Activated CD8-positive, alpha-beta memory T cell treated with anti-CD3 and anti-CD28 coated beads for 36 hours (primary cell): ENCODE results near the gene MAN1C1. TPM values are rescaled to one million over a fixed set of nuclear protein-coding genes. Genes with fewer than 3 reads are reported as not detected.

ENCODE experiments used
- CTCF ChIA-PET: fragments of 350-600 bp; sonication (Branson Sonifier 250); formaldehyde crosslinking; loops from one replicate; lab custom pipeline; 2021; ENCODE audit warnings: antibody characterized with exemption; lab: Charles Lee
- POLR2A ChIA-PET: fragments of 350-600 bp; sonication (Branson Sonifier 250); formaldehyde crosslinking; loops from one replicate; lab custom pipeline; 2021; ENCODE audit warnings: antibody characterized with exemption; lab: Charles Lee
- total RNA-seq, 2 experiments: library from RNA; stranded (reverse); gene quantifications; one replicate each; pipeline ENCODE4 v1.2.3, GENCODE V29; 2021

Gene MAN1C1
- total RNA-seq, 2 experiments from 2014 or later, result 2.1 TPM

DNA sequence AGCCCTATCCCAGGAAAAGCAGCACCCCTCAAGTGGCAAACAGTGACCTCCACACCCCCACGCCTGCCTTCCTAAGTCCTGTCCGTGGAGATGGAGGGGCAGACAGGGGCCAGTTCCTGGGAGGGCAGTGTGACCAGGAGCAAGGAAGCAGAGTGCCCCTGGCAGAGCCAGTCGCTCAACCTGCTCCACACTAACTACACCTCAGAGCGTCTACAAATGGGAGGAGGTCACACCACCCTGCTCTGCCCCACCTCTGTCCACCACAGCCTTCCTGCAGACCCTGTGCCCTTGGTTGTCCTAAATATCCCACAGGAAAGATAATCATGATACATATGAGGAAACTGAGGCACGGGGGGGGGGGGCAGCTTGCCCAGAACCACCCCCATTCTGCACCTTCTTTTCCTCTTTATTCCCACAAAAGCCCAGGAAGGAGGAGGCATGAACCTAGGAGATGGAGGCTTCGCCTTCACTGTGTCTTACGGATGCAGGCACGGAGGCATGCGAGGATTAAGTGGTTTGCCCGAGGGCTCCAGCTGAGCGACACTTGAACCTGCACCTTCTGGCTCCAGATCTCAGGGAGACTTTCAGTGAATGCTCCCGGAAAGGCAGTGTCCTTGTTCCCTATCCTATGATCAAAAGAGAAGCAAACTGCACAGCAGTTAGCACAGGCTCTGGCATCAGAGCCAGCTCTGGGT, 140.7 kb downstream of the MAN1C1 start:
- CTCF ChIA-PET, result no interaction called here
- POLR2A ChIA-PET, result no interaction called here

DNA sequence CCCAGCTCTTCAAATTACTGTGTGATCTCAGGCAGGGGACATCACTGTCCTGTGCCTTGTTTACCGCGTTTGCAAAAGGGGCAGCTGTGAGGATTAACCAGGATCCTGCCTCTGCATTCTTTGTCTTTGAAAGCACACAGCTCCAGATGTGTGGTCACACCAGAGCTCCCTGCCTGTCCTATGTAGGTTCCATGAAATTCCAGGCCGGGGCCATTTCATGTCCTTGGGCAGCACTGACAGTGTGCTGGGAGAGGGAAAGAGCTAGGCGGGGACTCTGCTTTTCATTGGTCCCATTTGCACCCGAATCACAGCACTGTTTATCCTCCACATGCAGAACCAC, 141.2 kb downstream of the MAN1C1 start:
- POLR2A ChIA-PET, result no interaction called here
- CTCF ChIA-PET, result no interaction called here

DNA sequence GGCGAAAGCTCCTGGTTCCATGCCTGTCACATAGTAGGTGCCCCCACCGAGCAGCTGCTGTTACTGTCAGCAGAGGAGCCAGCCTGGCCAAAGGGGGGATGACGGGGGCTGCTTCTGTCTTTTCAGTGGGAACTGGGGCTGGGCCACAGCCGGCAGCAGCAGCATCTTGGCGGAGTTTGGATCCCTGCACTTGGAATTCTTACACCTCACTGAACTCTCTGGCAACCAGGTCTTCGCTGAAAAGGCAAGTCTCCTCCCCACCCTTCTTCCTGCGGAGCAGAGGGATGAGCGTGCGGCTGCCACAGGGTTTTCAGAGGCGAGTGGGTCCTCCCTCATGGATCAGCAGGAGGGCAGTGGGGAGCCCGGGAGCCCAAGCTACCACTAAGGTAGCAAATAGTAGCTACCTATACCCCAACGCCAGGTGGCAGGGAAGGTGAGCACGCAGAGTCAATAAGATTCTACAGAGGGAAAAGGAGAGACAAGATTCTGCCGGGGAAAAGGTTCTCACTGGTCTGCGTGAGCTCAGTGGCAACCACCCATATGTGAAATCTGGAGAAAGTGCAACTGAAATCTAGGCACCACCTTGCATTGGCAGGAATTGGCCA, 142.0 kb downstream of the MAN1C1 start:
- CTCF ChIA-PET, result no interaction called here
- POLR2A ChIA-PET, result interaction anchor here (0.5 kb wide), 1 partner anchor 315 kb away, joined by 6 read pairs; no protein-coding TSS in a partner anchor

DNA sequence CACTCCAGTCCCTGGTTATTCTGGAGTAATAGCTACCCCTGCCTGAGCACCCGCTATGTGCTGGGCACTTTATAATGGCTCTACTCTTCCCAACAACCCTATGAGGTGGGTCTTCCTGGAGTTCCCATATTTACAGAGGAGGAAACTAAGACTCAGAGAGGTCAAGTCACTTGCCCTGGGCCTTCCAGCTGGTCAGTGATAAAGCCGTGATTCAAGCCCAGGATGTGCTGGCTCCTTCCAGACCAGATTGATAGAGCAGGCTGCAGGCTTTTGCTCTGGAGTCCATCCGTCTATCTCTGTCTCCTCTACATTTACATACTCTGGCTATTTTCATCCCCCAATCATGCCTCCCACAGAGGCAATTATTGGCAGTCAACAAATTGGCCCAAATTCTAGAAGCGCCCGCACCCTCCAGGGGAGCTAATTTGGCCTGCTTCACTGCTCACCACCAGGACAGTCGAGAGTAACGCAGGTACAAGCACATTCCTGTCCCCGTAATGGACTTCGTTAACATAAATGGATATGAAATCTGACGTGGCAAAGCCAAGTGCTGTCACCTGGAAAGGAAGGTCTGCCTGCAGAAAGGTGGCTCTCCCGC, 143.6 kb downstream of the MAN1C1 start:
- POLR2A ChIA-PET, result no interaction called here
- CTCF ChIA-PET, result no interaction called here

DNA sequence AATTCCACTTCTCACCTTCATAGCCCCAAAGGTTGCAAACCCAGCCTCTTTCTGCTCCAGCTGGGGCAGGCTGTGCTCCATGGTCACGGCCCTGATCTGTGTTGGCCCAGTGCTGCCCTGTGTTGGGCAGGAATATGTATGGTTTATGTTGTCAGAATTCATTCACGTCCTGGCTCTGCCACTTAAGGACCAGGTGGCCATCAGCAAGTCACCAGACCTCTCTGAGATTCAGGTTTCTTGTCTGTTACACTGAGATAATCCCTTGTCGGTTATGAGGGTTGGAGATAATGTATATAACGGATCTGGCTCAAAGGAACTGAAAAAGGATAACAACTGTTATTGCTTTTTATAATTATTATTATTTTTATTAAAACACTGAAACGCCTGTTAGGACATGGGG, 144.3 kb downstream of the MAN1C1 start:
- CTCF ChIA-PET, result no interaction called here

DNA sequence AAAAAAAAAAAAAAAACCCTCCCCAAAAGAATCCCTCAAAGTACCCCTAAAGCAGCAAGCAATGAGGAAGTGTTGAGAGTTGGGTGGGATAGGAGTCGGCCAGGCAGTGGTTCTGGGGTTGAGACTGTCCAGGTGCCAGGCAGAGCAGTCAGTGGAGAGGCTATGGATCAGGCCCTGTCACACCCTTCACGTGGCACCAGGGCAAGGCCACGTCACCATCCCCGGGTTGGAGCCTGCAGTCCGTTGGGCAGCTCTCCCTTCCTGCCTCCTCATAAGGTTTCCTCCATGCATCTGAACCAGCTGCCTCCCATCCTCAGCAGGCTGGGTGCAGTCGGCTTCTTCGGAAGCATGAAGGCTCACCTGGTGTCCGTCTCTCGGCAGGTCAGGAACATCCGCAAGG, 146.9 kb downstream of the MAN1C1 start:
- ChIA-PET POLR2A (no interaction called here), CTCF (no interaction called here)

More for the DNA sequence above, 144.3 kb downstream of the MAN1C1 start:
- POLR2A ChIA-PET, result no interaction called here

DNA sequence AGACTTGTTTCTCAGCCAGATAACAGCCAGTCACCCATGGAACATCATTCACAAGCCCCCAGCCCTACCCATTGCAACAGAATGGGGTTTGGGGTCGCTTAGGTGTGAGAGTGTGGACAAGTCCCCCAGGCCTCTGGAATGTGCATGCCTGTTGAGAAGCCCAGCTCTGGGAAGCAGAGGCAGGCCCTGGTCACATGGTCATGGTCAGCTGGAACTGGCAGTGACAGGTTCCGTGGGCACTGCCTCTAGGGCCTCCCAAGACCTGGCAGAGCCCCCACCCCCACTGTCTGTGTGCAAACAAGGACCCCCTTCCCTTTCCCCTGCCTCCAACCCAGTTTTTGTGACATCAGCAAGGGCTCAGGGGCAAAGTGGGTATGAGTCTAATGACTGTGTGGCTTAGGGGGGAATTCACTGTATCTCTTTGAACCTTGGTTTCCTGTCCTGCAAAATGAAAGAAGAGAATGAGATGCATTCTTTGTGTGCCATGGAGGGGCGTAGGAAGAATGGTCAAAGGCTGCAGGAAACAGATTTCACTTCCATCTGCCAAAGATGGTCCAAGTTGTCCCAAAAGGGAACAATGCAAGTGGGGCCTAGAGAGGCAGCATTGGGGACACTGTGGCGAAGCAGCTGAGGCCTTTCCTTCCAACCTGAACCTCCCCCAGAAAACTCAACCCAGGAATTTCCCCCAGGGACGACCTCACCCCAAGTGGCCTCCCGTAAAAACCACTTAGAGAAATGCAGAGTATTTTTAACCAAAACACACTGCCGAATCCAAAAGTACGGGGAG, 148.7 kb downstream of the MAN1C1 start:
- ChIA-PET POLR2A (no interaction called here), CTCF (no interaction called here)

DNA sequence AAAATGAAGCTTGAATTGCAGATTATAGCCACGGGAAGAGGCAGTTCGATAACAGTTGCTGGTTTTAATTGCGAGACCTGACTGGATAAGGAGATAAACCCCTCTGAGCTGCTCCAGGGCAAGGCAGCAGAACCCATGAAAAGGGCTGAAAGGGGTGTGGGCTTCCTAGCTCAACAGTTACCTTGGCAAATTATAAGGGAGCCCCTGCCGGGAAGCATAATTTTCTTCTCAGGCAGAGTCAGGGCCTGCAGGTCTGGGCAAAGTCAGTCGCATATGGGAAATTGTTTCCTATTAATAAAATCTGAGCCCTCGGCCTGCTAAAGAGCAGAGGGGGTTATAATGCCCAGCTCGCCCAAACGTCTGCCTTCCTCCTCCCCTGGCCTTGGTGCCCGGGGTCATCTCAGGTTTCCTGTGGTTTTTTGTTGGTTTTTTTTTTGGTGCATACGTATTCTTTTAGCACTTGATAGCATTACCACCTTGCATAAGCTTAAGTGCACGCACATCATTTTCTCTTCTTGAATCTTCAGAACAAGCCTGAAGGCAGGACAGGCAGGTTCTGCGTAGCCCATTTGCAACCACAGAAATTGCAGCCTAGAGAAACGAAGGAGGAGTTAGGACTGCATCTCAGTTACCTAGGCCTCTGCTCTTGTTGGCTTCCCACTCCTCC, 149.5 kb downstream of the MAN1C1 start:
- ChIA-PET POLR2A (no interaction called here), CTCF (no interaction called here)

DNA sequence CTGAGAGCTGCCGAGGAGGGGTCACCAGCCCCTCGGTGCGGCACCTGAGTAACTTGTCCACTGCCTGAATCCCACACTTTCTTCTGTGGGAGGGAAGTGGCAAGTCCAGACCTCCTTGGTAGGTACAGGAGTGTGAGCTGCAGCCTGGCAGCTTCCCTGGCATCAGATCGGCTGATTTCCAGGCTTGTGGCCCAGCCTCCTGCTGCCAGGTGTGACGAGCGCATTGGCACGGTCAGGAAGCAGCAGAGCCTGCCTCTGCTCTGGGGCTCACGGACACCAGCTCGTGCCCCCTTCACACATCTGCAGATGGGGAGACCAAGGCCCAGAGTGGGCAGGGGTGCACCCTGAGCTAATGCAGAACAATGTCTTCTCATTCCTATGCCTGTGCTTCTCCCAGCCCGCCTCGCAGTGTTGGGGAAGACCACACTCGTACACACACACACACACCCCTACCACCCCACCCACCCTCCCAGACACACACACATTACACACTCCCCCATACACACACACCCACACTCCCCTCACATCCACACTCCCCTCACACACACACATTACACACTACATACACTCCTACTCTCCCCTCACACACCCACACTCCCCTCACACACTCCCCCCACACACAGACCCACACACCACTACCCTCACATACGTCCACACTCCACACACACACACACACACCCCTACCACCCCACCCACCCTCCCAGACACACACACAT, 150.3 kb downstream of the MAN1C1 start:
- ChIA-PET POLR2A (no interaction called here), CTCF (no interaction called here)

DNA sequence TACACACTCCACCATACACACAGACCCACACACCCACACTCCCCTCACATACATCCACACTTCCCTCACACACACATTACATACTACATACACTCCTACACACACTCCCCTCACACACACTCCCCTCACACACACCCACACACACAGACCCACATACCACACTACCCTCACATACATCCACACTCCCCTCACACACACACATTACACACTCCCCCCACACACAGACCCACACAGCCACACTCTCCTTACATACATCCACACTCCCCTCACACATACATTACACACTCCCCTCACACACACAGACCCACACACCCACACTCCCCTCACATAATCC, 150.8 kb downstream of the MAN1C1 start:
- ChIA-PET POLR2A (no interaction called here), CTCF (no interaction called here)

DNA sequence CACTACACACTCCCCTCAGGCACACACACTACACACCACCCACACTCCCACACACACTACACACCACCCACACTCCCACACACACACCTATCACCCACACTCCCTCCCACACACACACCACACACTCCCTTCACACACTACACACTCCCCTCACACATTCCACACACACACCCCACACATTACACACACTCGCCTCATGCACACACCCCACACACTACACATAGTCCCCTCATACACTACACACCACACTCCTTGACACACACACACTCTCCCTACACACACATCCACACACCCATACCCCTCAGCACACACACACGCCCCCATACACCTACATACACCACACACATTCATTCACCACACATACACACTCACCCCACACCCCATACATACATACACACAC, 152.4 kb downstream of the MAN1C1 start:
- POLR2A ChIA-PET, result no interaction called here
- CTCF ChIA-PET, result no interaction called here

DNA sequence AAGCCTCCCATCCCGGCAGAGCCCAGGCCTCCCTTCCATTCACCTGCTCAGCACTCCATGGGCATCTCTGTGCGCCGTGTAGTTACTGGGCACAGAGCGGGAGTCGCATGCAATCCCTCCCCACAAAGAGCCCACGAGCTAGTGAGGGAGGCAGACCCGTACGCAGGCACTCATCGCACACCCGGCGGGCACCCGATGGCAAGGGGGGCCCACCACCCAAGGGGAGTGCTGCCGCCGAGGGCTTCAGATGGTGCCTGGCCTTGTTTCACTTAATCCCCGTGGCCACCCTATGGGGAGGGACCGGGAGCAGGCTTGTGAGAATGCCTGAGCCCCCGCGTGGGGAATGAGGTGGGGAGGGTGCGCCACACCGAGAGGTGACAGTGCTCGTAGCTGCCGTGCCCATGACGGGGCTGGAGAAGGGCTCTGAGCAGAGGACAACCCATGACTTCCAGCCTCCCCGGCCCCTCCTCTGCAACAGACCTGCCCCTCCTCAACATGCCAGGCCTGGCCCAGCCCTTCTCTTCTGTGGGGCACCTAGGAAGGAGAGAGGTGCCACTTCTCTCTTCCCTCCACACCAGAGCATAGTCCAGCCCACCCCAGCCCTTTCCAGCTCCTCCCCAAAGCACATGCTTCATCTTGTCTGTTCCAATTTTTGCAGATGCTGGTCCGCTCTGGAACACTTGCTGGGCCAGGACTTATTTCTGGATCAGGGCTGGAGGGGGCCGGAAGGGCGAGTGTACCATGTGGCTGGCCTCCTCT, 153.2 kb downstream of the MAN1C1 start:
- ChIA-PET CTCF (no interaction called here), POLR2A (no interaction called here)

DNA sequence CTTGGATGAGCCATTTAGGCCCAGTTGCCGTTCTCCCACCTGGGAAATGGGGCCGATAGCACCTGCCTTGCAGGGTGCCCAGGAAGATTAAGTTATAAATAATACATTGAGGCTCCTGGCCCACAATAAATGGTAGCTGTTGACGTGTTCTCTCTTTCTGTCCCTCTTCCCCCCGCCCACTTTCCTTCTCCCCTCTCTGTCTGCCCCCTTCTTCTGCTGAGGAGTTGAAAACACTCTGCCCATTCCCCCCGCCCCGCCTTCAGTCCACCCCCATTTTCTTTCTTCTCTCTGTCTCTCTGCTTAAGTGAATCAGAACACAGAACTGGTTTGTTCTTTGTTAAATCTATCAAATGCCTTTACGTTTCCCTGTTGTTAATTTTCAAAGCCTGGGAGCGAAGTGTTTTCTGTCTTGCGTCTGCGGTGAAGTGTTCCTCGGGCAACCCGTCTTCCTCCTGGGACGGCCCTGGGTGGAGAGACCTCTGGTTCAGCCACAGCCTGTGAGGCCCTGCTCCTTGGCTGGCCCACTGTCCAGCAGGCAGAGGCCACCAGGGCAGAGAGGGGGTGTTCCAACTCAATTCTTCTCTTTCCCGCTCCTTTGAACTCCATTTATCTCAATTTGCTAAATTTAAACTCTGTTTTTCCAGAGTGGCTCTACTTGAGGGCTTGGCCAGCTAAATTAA, 154.1 kb downstream of the MAN1C1 start:
- POLR2A ChIA-PET, result no interaction called here
- CTCF ChIA-PET, result no interaction called here

DNA sequence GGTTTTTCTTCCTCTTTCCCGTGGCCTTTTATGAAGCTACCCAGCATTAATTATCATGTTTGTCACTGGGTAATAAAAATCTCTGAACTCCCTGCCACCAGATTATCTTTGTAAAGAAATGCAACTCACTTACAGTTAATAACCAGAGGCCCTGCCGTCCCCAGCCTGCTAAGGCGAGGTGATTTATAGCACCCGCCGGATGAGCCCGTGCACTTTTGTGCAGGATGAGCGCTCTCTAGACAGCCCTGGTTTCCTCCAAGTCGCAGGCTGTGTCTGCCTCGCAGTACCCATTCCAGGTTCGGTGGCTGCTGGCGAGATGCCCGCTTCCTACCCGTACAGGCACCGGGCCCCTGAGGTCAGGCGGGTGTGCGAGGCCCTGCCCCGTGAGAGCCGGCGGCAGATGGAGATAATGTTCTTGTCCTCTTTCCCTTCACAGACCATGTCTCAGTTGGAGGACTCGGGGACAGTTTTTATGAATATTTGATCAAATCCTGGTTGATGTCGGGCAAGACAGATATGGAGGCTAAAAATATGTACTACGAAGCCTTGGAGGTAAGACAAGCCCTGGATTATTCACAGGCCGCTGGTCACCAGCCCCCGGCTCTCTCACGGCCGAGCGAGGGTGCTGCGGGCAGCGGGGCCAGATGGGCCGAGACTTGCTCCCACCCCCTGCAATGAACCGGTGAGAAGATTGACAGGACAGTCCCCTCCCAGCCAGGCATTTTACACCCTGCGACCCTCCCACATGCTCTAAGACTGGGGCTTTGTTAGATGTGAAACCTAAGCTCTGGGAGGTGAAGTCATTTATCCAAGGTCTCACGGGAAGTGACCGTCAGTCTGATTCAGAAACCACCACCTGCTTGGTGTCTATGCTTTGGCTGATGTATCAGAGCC, 154.9 kb downstream of the MAN1C1 start:
- CTCF ChIA-PET, result no interaction called here

DNA sequence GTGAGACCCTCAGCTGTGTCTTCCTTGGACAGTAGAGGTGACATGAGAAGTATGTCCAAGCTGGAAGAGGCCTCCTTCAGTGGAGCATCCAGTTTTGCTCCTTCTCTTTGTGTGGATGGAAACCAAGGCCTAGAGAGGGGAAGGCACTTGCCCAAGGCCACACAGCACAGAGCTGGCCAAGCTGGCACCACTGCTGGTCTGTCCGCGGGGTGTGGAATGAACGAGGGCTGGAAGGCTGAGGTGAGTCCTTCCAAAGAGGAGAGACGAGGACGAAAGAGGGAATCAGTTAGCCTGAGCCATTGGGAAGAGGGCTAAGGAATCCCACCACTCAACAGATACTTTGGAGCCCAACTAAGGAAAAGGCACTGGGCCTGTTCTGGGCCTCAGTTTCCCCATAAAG, 155.6 kb downstream of the MAN1C1 start:
- POLR2A ChIA-PET, result no interaction called here
- CTCF ChIA-PET, result no interaction called here

More for the DNA sequence above, 154.9 kb downstream of the MAN1C1 start:
- POLR2A ChIA-PET, result no interaction called here

DNA sequence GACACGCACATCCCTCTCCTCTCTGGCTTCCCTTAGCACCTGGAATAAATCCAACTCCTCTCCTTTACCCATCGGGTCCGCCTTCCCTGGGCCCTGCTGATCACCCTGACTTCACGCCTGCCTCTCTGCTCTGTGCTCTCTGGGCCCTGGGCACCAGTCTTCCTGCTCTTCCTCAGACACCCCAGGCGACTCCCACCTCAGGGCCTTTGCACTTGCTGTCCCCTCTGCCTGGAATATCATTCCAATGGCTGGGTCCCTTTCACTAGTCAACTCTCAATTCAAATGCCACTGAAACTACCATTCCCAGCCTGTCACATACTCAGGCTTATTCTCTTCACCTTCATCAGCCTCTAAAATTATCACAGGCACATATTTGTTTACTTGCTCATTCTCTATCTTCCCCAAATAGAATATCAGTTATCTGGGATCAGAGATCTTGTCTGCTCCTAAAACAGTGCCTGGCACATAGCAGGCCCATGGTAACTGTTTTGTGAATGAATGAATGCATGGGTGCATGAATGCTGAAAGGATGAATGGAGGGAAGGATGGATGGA, 156.2 kb downstream of the MAN1C1 start:
- ChIA-PET POLR2A (no interaction called here), CTCF (no interaction called here)
